Measurements from ENCODE around the gene PHKA2. TPM values are rescaled to one million over a fixed set of nuclear protein-coding genes. Genes with fewer than 3 reads are reported as not detected.
A peak's percentile ranks its signal among the peaks of the same experiment; 100 is the strongest.

The PHKA2 gene
- total RNA-seq, 1 donor, result 8.2 TPM

GRCh38 chrX:18899796-18900380 lies 84.0 kb downstream of the PHKA2 start:
- TF ChIP-seq, protein P1, sequence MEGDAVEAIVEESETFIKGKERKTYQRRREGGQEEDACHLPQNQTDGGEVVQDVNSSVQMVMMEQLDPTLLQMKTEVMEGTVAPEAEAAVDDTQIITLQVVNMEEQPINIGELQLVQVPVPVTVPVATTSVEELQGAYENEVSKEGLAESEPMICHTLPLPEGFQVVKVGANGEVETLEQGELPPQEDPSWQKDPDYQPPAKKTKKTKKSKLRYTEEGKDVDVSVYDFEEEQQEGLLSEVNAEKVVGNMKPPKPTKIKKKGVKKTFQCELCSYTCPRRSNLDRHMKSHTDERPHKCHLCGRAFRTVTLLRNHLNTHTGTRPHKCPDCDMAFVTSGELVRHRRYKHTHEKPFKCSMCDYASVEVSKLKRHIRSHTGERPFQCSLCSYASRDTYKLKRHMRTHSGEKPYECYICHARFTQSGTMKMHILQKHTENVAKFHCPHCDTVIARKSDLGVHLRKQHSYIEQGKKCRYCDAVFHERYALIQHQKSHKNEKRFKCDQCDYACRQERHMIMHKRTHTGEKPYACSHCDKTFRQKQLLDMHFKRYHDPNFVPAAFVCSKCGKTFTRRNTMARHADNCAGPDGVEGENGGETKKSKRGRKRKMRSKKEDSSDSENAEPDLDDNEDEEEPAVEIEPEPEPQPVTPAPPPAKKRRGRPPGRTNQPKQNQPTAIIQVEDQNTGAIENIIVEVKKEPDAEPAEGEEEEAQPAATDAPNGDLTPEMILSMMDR (IDR thresholded peaks at IDR 0.05; ENCODE audit: insufficient read depth, low read depth, low read length), result peak; percentile 14
- no peak for DNase-seq (ENCODE audit: low read depth)
- H3K4me3 ChIP-seq (ENCODE audit: low read depth, low read length), result no peak overlapping the region

GRCh38 chrX:18898492-18898891 lies 85.4 kb downstream of the PHKA2 start:
- DNase-seq (ENCODE audit: low read depth), result no peak
- H3K4me3 ChIP-seq (ENCODE audit: low read depth, low read length), result no peak overlapping the region
- TF ChIP-seq, protein P1 (IDR thresholded peaks at IDR 0.05; ENCODE audit: insufficient read depth, low read depth, low read length), result no peak

- no peak for DNase-seq (ENCODE audit: low read depth)
- H3K4me3 ChIP-seq (ENCODE audit: low read depth, low read length), result no peak overlapping the region
- TF ChIP-seq, protein P1 (IDR thresholded peaks at IDR 0.05; ENCODE audit: insufficient read depth, low read depth, low read length), result no peak
Observed at GRCh38 chrX:18898091-18898490, 85.8 kb downstream of the PHKA2 start.

DNA sequence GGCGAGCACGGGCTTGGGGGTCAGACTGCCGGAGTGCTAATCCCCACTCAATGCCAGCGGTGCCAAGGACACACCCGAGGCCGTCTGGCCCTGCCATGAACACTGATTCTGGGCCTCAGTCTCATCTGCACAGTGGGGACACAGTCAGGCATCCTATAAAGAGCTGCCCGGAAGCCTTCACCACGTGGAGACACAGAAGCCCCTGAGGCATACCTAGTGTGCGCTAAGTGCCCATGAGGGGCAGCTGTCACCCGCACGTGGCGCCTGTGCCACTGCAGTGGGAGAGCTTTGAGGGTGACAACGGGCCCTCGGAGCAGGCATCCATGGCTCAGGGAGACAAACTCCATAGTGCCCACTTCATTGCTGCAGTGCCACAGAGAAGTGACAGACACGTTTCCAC lies 86.3 kb downstream of the PHKA2 start:
- TF ChIP-seq, protein P1 (IDR thresholded peaks at IDR 0.05; ENCODE audit: insufficient read depth, low read depth, low read length), result no peak
- DNase-seq (ENCODE audit: low read depth), result no peak

GRCh38 chrX:18896680-18897544 lies 87.0 kb downstream of the PHKA2 start:
- no peak overlapping the region for H3K4me3 ChIP-seq (ENCODE audit: low read depth, low read length)
- no peak for DNase-seq (ENCODE audit: low read depth)
- TF ChIP-seq, protein P1 (IDR thresholded peaks at IDR 0.05; ENCODE audit: insufficient read depth, low read depth, low read length), result no peak

More for the DNA sequence above, 86.3 kb downstream of the PHKA2 start:
- no peak overlapping the region for H3K4me3 ChIP-seq (ENCODE audit: low read depth, low read length)

DNA sequence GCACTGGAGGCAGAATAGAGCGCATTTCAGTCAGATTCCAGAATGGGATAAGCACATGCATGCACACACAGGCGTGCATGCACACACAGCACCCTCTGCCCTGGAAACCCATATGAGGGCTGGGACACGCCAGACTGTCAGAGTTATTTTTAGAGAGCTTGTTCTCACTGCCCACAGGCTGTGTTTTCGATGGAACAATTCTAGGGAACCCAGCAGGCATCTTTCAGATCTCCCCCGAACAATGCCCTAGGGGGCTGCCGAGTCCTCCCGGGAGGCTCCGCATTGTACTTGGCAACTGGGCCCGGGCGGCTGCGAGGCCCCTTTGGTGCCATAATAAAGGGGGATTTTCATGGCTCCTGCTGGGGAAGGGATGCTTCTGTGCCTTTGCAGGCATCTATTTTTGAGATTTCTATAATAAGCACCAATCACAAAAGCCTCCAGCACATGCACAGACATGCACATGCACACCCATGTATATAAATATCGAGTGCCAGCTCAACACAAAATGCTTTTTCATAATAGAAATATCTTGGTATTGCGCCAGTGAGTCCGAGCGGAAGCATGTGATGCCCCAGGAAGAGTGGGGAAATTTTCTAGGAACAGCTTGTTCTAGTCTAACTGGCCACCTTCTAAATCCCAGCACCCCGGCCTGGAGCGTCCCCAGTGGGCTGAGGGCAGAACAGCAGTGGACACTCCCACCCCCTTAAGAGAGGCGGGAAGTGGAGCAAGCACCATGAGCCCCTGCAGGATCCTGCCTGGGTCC lies 88.5 kb downstream of the PHKA2 start:
- TF ChIP-seq, protein P1 (IDR thresholded peaks at IDR 0.05; ENCODE audit: insufficient read depth, low read depth, low read length), result no peak
- no peak overlapping the region for H3K4me3 ChIP-seq (ENCODE audit: low read depth, low read length)
- no peak for DNase-seq (ENCODE audit: low read depth)
